Vagina (tissue), 2 donors: ENCODE results near the gene NAV2. TPM values are rescaled to one million over a fixed set of nuclear protein-coding genes. Genes with fewer than 3 reads are reported as not detected.

Experiments
- DNase-seq, 2 donors: peaks; one replicate each; pipeline ENCODE4 v3.0.0-alpha.2; 2017; ENCODE audit errors: extremely low spot score in 2 of 2
- H3K27ac ChIP-seq: fragments of 200-600 bp; sonication (generic); one replicate; pipeline ENCODE4 v1.5.1; 2019
- H3K27me3 ChIP-seq: fragments of 200-600 bp; sonication (generic); one replicate; pipeline ENCODE4 v1.5.1; 2019
- H3K36me3 ChIP-seq, 2 donors: fragments of 200-600 bp; sonication (generic); one replicate each; pipeline ENCODE4 v1.5.1; 2017 to 2019
- H3K4me1 ChIP-seq: fragments of 200-600 bp; sonication (generic); one replicate; pipeline ENCODE4 v1.5.1; 2019
- H3K4me3 ChIP-seq, 2 donors: fragments of 200-600 bp; sonication (generic); 1 replicate in 1 of 2; 2 replicates in 1 of 2; pipeline ENCODE4 v1.5.1; 2016 to 2019
- H3K9me3 ChIP-seq: fragments of 200-600 bp; sonication (generic); one replicate; pipeline ENCODE4 v1.5.1; 2019
- POLR2A ChIP-seq, 2 donors: fragments of 450-650 bp; IDR thresholded peaks; one replicate each; pipeline ENCODE4 v1.6.1; 2017; ENCODE audit warnings: antibody characterized with exemption in 2 of 2, mild to moderate bottlenecking in 2 of 2, moderate library complexity in 2 of 2
- POLR2AphosphoS5 ChIP-seq, 2 donors: sonication (generic); formaldehyde crosslinking; IDR thresholded peaks; one replicate each; pipeline ENCODE4 v1.9.0; 2017; ENCODE audit warnings: antibody characterized with exemption in 2 of 2, mild to moderate bottlenecking in 2 of 2, low read depth in 1 of 2; ENCODE audit not compliant: insufficient read depth in 1 of 2
- intact Hi-C: fragments of 100-400 bp; cut with DNase I; formaldehyde crosslinking; loops from one replicate; pipeline ENCODE4 v1.15.1; 2023
- total RNA-seq: library from RNA; depleted of rRNA; stranded (reverse); fragments of >200 nt; gene quantifications from one replicate; pipeline ENCODE4 v1.2.3, GENCODE V29; 2016
- TF ChIP-seq, protein P1 (sequence below), 3 experiments: fragments of 450-650 bp in 2 of 3; fragments of 200-600 bp in 1 of 3; sonication (generic) in 1 of 3; IDR thresholded peaks; one replicate each; pipeline ENCODE4 v1.5.1; 2017 to 2019; ENCODE audit warnings: antibody characterized with exemption in 3 of 3, mild to moderate bottlenecking in 2 of 3, moderate library complexity in 2 of 3

Gene NAV2
- total RNA-seq, 1 donor from 2014 or later: 25.3 TPM

DNA sequence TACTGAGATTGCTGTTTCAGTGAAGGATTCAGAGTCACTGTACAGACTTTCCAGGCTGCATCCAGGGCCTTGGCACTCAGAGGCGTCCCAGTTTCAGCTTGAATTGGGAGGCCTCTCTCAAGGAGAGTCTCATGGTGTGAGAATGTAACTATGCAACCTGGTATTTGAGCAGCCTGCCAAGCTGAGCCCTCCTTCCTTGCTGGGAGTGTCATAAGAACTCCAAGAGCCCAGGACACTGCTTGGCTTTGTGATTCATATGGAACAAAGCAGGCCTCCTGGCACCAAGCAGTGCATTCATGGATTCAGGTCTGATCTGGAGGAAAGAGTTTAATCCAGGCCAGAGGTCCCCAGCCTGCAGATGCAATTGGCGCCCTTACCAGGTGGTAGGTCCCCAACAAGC, 276.0 kb downstream of the NAV2 start:
- TF ChIP-seq POLR2A (IDR thresholded peaks at IDR 0.05): no peak
- TF ChIP-seq POLR2AphosphoS5 (IDR thresholded peaks at IDR 0.05; ENCODE audit: insufficient read depth in 1 of 2, low read depth in 1 of 2): peak in 1 of 2 donors; percentile 76
- DNase-seq: no peak

DNA sequence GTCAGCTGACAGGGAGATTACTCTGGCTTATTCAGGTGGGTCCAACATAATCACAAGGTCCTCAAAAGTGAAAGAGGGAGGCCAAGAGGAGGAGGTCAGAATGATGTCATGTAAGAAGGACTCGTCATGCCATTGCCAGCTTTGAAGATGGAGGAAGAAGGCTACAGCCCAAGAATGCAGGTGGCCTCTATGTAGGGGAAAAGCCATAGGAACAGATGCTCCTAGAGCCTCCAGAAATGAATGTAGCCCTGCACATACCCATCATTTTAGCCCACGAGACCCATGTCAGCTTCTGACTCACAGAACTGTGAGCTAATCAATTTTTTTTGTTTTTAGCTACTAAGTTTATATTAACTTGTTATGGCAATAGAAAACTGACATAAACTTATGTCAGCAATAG, 276.6 kb downstream of the NAV2 start:
- Histone ChIP-seq H3K27ac (no peak overlapping the region), H3K4me1 (peaks cover 13% of the 10 kb centered on the region)
- no peak for DNase-seq

More for the DNA sequence above, 276.0 kb downstream of the NAV2 start:
- Histone ChIP-seq H3K27me3 (no peaks in the 10 kb centered on the region), H3K27ac (no peak overlapping the region), H3K9me3 (no peaks in the 10 kb centered on the region), H3K36me3 (no peaks in the 10 kb centered on the region), H3K4me3 (no peak overlapping the region), H3K4me1 (peaks cover 17% of the 10 kb centered on the region)
- intact Hi-C loops: no loop called here

DNA sequence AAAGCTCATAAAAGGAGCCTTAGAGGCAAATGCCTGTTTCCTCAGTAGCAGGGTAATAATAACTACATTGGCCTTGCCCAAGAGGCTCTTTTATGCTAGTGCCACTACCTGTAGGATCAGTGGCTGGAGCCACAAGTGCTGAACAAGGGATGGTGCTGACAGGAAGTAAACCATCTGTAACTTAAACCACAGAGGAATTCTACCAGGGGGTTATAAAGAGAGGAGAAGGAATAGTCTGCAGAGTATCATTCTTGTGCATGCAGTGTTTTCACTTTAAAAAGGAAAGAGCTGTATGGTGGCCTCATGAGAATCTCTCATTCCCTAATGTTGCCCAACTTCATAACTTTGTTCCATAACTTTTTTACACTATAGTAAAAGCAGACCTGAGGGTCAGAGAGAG, 279.5 kb downstream of the NAV2 start:
- Histone ChIP-seq H3K9me3 (no peaks in the 10 kb centered on the region), H3K27ac (no peak overlapping the region), H3K4me3 (no peak overlapping the region), H3K27me3 (no peaks in the 10 kb centered on the region), H3K36me3 (no peaks in the 10 kb centered on the region), H3K4me1 (peaks cover 13% of the 10 kb centered on the region)
- DNase-seq: no peak
- TF ChIP-seq POLR2AphosphoS5 (IDR thresholded peaks at IDR 0.05; ENCODE audit: insufficient read depth in 1 of 2, low read depth in 1 of 2): no peak
- intact Hi-C loops: no loop called here

More for the DNA sequence above, 276.6 kb downstream of the NAV2 start:
- Histone ChIP-seq H3K36me3 (no peaks in the 10 kb centered on the region), H3K27me3 (no peaks in the 10 kb centered on the region), H3K9me3 (no peaks in the 10 kb centered on the region), H3K4me3 (no peak overlapping the region)
- TF ChIP-seq POLR2A (IDR thresholded peaks at IDR 0.05): no peak
- TF ChIP-seq, protein P1, sequence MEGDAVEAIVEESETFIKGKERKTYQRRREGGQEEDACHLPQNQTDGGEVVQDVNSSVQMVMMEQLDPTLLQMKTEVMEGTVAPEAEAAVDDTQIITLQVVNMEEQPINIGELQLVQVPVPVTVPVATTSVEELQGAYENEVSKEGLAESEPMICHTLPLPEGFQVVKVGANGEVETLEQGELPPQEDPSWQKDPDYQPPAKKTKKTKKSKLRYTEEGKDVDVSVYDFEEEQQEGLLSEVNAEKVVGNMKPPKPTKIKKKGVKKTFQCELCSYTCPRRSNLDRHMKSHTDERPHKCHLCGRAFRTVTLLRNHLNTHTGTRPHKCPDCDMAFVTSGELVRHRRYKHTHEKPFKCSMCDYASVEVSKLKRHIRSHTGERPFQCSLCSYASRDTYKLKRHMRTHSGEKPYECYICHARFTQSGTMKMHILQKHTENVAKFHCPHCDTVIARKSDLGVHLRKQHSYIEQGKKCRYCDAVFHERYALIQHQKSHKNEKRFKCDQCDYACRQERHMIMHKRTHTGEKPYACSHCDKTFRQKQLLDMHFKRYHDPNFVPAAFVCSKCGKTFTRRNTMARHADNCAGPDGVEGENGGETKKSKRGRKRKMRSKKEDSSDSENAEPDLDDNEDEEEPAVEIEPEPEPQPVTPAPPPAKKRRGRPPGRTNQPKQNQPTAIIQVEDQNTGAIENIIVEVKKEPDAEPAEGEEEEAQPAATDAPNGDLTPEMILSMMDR (IDR thresholded peaks at IDR 0.05): no peak
- TF ChIP-seq POLR2AphosphoS5 (IDR thresholded peaks at IDR 0.05; ENCODE audit: insufficient read depth in 1 of 2, low read depth in 1 of 2): no peak
- intact Hi-C loops: no loop called here

DNA sequence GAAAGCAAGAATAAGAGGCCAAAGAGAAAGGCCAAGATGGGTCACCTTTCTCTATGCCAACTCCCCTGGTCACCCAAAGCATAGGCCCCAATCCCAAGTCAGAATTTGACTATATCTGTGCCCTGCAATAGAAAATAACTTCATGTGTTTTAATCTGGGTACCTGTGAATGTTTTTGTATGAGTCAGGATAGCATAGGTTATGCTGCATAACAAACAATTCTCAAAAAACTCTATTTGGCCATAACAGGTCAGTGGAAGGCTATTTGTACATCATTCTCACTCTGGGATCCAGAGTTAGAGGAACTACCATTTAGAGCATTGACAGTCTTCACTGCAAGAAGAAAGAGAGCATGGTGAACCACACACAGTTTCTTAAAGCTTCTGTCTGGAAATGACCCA, 280.4 kb downstream of the NAV2 start:
- no peak for DNase-seq
- intact Hi-C loops: no loop called here
- H3K9me3 ChIP-seq: no peaks in the 10 kb centered on the region
- H3K27ac ChIP-seq: no peak overlapping the region
- H3K36me3 ChIP-seq: no peaks in the 10 kb centered on the region
- peaks cover 5% of the 10 kb centered on the region for H3K4me1 ChIP-seq
- H3K27me3 ChIP-seq: no peaks in the 10 kb centered on the region
- no peak overlapping the region for H3K4me3 ChIP-seq
- TF ChIP-seq, protein P1 (IDR thresholded peaks at IDR 0.05): no peak
- TF ChIP-seq POLR2AphosphoS5 (IDR thresholded peaks at IDR 0.05; ENCODE audit: insufficient read depth in 1 of 2, low read depth in 1 of 2): no peak
- TF ChIP-seq POLR2A (IDR thresholded peaks at IDR 0.05): no peak

DNA sequence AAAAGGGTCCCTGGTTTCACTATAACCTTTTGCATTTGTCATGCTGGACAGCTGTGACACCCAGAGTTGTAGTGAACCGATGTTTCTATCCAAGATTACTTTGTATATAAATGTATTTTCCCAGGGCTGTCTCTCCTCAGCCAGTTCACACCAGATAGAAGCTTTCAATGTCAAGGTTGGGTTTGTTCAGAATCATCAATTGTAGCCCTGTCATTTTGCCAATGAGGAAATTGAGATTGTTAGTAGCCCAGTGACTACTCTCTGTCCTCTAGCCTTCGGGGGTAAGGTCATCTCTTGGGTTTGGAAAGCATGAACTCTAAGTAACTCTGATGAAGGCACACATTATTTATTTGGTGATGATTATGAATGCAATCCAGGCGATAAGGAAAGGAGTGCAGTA, 282.0 kb downstream of the NAV2 start:
- Histone ChIP-seq H3K36me3 (no peaks in the 10 kb centered on the region), H3K4me1 (no peaks in the 10 kb centered on the region), H3K27ac (no peak overlapping the region), H3K4me3 (no peak overlapping the region), H3K9me3 (no peaks in the 10 kb centered on the region), H3K27me3 (no peaks in the 10 kb centered on the region)
- no peak for DNase-seq
- TF ChIP-seq POLR2AphosphoS5 (IDR thresholded peaks at IDR 0.05; ENCODE audit: insufficient read depth in 1 of 2, low read depth in 1 of 2): no peak
- no peak for TF ChIP-seq POLR2A (IDR thresholded peaks at IDR 0.05)
- TF ChIP-seq, protein P1 (IDR thresholded peaks at IDR 0.05): no peak
- intact Hi-C loops: no loop called here

DNA sequence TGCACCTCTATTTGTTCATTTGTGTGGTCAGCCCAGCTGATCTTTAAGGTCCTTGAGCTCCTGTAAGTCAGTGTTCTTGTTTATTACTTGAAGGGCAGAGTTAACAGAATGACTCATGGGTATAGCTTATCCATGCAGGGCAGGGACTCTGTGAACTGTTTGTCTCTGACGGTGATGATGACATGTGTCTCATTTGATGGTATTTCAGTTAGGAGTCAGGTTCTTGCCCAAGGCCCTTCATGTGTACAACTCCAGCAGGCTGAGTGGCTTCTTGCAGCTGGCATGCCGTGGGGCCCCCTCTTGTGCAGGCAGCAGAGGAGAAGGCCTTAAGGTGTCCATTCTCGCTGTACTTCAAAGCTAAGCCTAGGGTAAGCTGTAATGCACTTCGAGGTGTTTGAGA, 282.5 kb downstream of the NAV2 start:
- intact Hi-C loops: no loop called here
- Histone ChIP-seq H3K4me3 (no peak overlapping the region), H3K27me3 (no peaks in the 10 kb centered on the region), H3K36me3 (no peaks in the 10 kb centered on the region), H3K27ac (no peak overlapping the region), H3K9me3 (no peaks in the 10 kb centered on the region), H3K4me1 (no peaks in the 10 kb centered on the region)
- TF ChIP-seq POLR2A (IDR thresholded peaks at IDR 0.05) (no peak), POLR2AphosphoS5 (IDR thresholded peaks at IDR 0.05; ENCODE audit: insufficient read depth in 1 of 2, low read depth in 1 of 2) (peak in 1 of 2 donors; percentile 56)
- TF ChIP-seq, protein P1 (IDR thresholded peaks at IDR 0.05): no peak
- no peak for DNase-seq
